Progenitor cell of endocrine pancreas (in vitro differentiated cells): ENCODE results near the gene TNFRSF14. TPM values are rescaled to one million over a fixed set of nuclear protein-coding genes. Genes with fewer than 3 reads are reported as not detected.
"Not testable (repeated sequence)": the region's sequence is repeated elsewhere in the genome, so short reads cannot be mapped to it uniquely, and the experiment has no call there.

Experiments
- DNase-seq: peaks from one replicate; pipeline ENCODE4 v3.0.0; 2021; ENCODE audit warnings: low spot score; ENCODE audit not compliant: unreplicated experiment
- H3K27ac Mint-ChIP-seq: 2 replicates; pipeline ENCODE4 v1.8.0; 2021; ENCODE audit warnings: mild to moderate bottlenecking, moderate library complexity, mixed read lengths
- H3K27me3 Mint-ChIP-seq: 2 replicates; pipeline ENCODE4 v1.8.0; 2021; ENCODE audit warnings: mixed read lengths
- H3K36me3 Mint-ChIP-seq: 2 replicates; pipeline ENCODE4 v1.8.0; 2022; ENCODE audit warnings: mixed read lengths; ENCODE audit not compliant: insufficient read depth
- H3K4me1 Mint-ChIP-seq: 2 replicates; pipeline ENCODE4 v1.8.0; 2021; ENCODE audit warnings: low read depth, mixed read lengths
- H3K4me3 Mint-ChIP-seq: 2 replicates; pipeline ENCODE4 v1.8.0; 2021; ENCODE audit warnings: low read depth, mild to moderate bottlenecking, moderate library complexity, mixed read lengths
- H3K9me3 Mint-ChIP-seq: 2 replicates; pipeline ENCODE4 v1.8.0; 2021; ENCODE audit warnings: low read depth, mixed read lengths
- CTCF ChIP-seq: fragments of 200-600 bp; sonication (generic); IDR thresholded peaks from one replicate; pipeline ENCODE4 v1.5.0; 2021; ENCODE audit warnings: antibody characterized with exemption, mild to moderate bottlenecking; ENCODE audit not compliant: unreplicated experiment
- total RNA-seq: library from RNA; stranded (reverse); gene quantifications from 2 replicates; pipeline ENCODE4 v1.2.1, GENCODE V29; 2021

The TNFRSF14 gene
- total RNA-seq, 1 donor from 2014 or later, result 0.41 TPM

- Mint-ChIP-seq H3K27me3 (no peaks in the 10 kb centered on the region), H3K4me1 (peaks cover 14% of the 10 kb centered on the region), H3K4me3 (peak overlapping the region; percentile 68), H3K36me3 (no peaks in the 10 kb centered on the region), H3K27ac (no peak overlapping the region), H3K9me3 (no peaks in the 10 kb centered on the region)
- peak; percentile 36 for TF ChIP-seq CTCF
- peak; percentile 47 for DNase-seq
Measured at GRCh38 chr1:2546515-2547209, 9.5 kb upstream of the TNFRSF14 start.

GRCh38 chr1:2547210-2548067 lies 8.7 kb upstream of the TNFRSF14 start:
- Mint-ChIP-seq H3K27me3 (no peaks in the 10 kb centered on the region), H3K27ac (no peak overlapping the region), H3K9me3 (no peaks in the 10 kb centered on the region), H3K36me3 (no peaks in the 10 kb centered on the region), H3K4me3 (peak overlapping the region; percentile 55), H3K4me1 (peaks cover 13% of the 10 kb centered on the region)
- no peak for DNase-seq
- TF ChIP-seq CTCF, result no peak

GRCh38 chr1:2548068-2548589 lies 8.0 kb upstream of the TNFRSF14 start:
- DNase-seq, result peak; percentile 71
- no peak overlapping the region for H3K27ac Mint-ChIP-seq
- peaks cover 13% of the 10 kb centered on the region for H3K4me1 Mint-ChIP-seq
- H3K9me3 Mint-ChIP-seq, result no peaks in the 10 kb centered on the region
- H3K36me3 Mint-ChIP-seq, result no peaks in the 10 kb centered on the region
- TF ChIP-seq CTCF, result peak; percentile 86
- no peak overlapping the region for H3K4me3 Mint-ChIP-seq
- H3K27me3 Mint-ChIP-seq, result no peaks in the 10 kb centered on the region

GRCh38 chr1:2549367-2550029 lies 6.7 kb upstream of the TNFRSF14 start:
- H3K27me3 Mint-ChIP-seq, H3K27ac Mint-ChIP-seq, H3K4me1 Mint-ChIP-seq, H3K9me3 Mint-ChIP-seq, DNase-seq, H3K36me3 Mint-ChIP-seq, H3K4me3 Mint-ChIP-seq: not testable (repeated sequence)

GRCh38 chr1:2550309-2550861 lies 5.8 kb upstream of the TNFRSF14 start:
- not testable (repeated sequence) for H3K4me1 Mint-ChIP-seq, H3K27me3 Mint-ChIP-seq, H3K36me3 Mint-ChIP-seq, DNase-seq, H3K27ac Mint-ChIP-seq, H3K9me3 Mint-ChIP-seq, H3K4me3 Mint-ChIP-seq

GRCh38 chr1:2551544-2551943 lies 4.6 kb upstream of the TNFRSF14 start:
- H3K9me3 Mint-ChIP-seq, H3K27me3 Mint-ChIP-seq, DNase-seq, H3K36me3 Mint-ChIP-seq, H3K4me1 Mint-ChIP-seq, H3K4me3 Mint-ChIP-seq, H3K27ac Mint-ChIP-seq: not testable (repeated sequence)
